Mesenchymal stem cell (in vitro differentiated cells and primary cell): ENCODE results near the gene HSP90AB1.

Source experiments
- DNase-seq: peaks from one replicate; pipeline ENCODE4 v3.0.0-alpha.2; 2013
- H2AFZ ChIP-seq: one replicate; pipeline ENCODE4 v1.6.1; 2013; ENCODE audit warnings: low read depth, mild to moderate bottlenecking, control low read depth, inconsistent platforms, low read length, moderate library complexity
- H2AK5ac ChIP-seq: 2 replicates; pipeline ENCODE4 v1.6.1; 2013; ENCODE audit warnings: low read length, moderate library complexity, mild to moderate bottlenecking, inconsistent platforms; ENCODE audit not compliant: severe bottlenecking
- H2BK120ac ChIP-seq: one replicate; pipeline ENCODE4 v1.6.1; 2013; ENCODE audit warnings: low read depth, mild to moderate bottlenecking, inconsistent platforms, low read length, moderate library complexity
- H2BK12ac ChIP-seq, 2 experiments: one replicate each; pipeline ENCODE4 v1.6.1; 2013; ENCODE audit warnings: inconsistent platforms in 2 of 2, low read length in 2 of 2, mild to moderate bottlenecking in 2 of 2, moderate library complexity in 2 of 2, control low read depth in 1 of 2
- H2BK15ac ChIP-seq: one replicate; pipeline ENCODE4 v1.6.1; 2013; ENCODE audit warnings: mild to moderate bottlenecking, low read depth, inconsistent platforms; ENCODE audit not compliant: poor library complexity, severe bottlenecking
- H2BK5ac ChIP-seq: 2 replicates; pipeline ENCODE4 v1.6.1; 2013; ENCODE audit warnings: low read depth, mild to moderate bottlenecking, low read length, control low read depth, inconsistent platforms; ENCODE audit not compliant: poor library complexity, severe bottlenecking
- H3K14ac ChIP-seq, 2 experiments: one replicate each; pipeline ENCODE4 v1.6.1; 2013; ENCODE audit warnings: inconsistent platforms in 2 of 2, low read length in 2 of 2, control low read depth in 1 of 2, mild to moderate bottlenecking in 1 of 2, moderate library complexity in 1 of 2
- H3K18ac ChIP-seq, 2 experiments: one replicate each; pipeline ENCODE4 v1.6.1; 2013; ENCODE audit warnings: inconsistent platforms in 2 of 2, low read length in 2 of 2, control low read depth in 1 of 2, low read depth in 1 of 2, mild to moderate bottlenecking in 1 of 2
- H3K23ac ChIP-seq, 2 experiments: one replicate each; pipeline ENCODE4 v1.6.1; 2013; ENCODE audit warnings: inconsistent platforms in 2 of 2, low read length in 2 of 2, mild to moderate bottlenecking in 2 of 2, moderate library complexity in 2 of 2, control low read depth in 1 of 2
- H3K27ac ChIP-seq: 2 replicates; pipeline ENCODE4 v1.5.1; 2013; ENCODE audit warnings: mild to moderate bottlenecking, moderate library complexity, low read length, control low read depth, inconsistent platforms; ENCODE audit not compliant: poor library complexity, severe bottlenecking
- H3K27me3 ChIP-seq, 2 experiments: 2 replicates each; pipeline versions ENCODE4 v1.6.1 to v1.7.0; 2013; ENCODE audit warnings: low read length in 2 of 2, mild to moderate bottlenecking in 2 of 2, moderate library complexity in 2 of 2, control low read depth in 1 of 2, inconsistent platforms in 1 of 2; ENCODE audit not compliant: control insufficient read depth in 1 of 2, insufficient read depth in 1 of 2
- H3K36me3 ChIP-seq, 2 experiments: 2 replicates each; pipeline versions ENCODE4 v1.6.1 to v1.7.0; 2013; ENCODE audit warnings: low read length in 2 of 2, control low read depth in 1 of 2, inconsistent platforms in 1 of 2, low read depth in 1 of 2, mild to moderate bottlenecking in 1 of 2; ENCODE audit not compliant: insufficient read depth in 2 of 2, control insufficient read depth in 1 of 2
- H3K4ac ChIP-seq, 2 experiments: one replicate each; pipeline ENCODE4 v1.6.1; 2013; ENCODE audit warnings: inconsistent platforms in 2 of 2, low read length in 2 of 2, mild to moderate bottlenecking in 2 of 2, moderate library complexity in 2 of 2, control low read depth in 1 of 2, low read depth in 1 of 2
- H3K4me1 ChIP-seq: 2 replicates; pipeline ENCODE4 v1.6.1; 2013; ENCODE audit warnings: low read depth, low read length, control low read depth; ENCODE audit not compliant: control insufficient read depth, insufficient read depth
- H3K4me2 ChIP-seq: 2 replicates; pipeline ENCODE4 v1.6.1; 2013; ENCODE audit warnings: low read length, mild to moderate bottlenecking, inconsistent platforms; ENCODE audit not compliant: poor library complexity, severe bottlenecking
- H3K4me3 ChIP-seq, 2 experiments: 2 replicates each; pipeline versions ENCODE4 v1.5.1 to v1.7.0; 2013; ENCODE audit warnings: low read length in 2 of 2, mild to moderate bottlenecking in 2 of 2, control low read depth in 1 of 2, low read depth in 1 of 2; ENCODE audit not compliant: insufficient read depth in 1 of 2
- H3K79me1 ChIP-seq: replicated peaks from 2 replicates; pipeline ENCODE4 v1.6.1; 2013; ENCODE audit warnings: mild to moderate bottlenecking, control low read depth, low read length, inconsistent platforms; ENCODE audit not compliant: poor library complexity, severe bottlenecking
- H3K9ac ChIP-seq: 2 replicates; pipeline ENCODE4 v1.7.0; 2013; ENCODE audit warnings: mild to moderate bottlenecking, low read length, moderate library complexity
- H3K9me3 ChIP-seq: 2 replicates; pipeline ENCODE4 v1.7.0; 2013; ENCODE audit warnings: mild to moderate bottlenecking, low read length; ENCODE audit not compliant: control insufficient read depth
- H4K8ac ChIP-seq: one replicate; pipeline ENCODE4 v1.6.1; 2013; ENCODE audit warnings: inconsistent platforms, mild to moderate bottlenecking, low read length, moderate library complexity
- H4K91ac ChIP-seq: one replicate; pipeline ENCODE4 v1.6.1; 2013; ENCODE audit warnings: mild to moderate bottlenecking, low read length, inconsistent platforms
- WGBS: methylation state at CpG from one replicate; pipeline ENCODE4 v1.1.7; 2013; ENCODE audit warnings: mixed read lengths; 5-methylcytosine and 5-hydroxymethylcytosine counted together

The HSP90AB1 gene

DNA sequence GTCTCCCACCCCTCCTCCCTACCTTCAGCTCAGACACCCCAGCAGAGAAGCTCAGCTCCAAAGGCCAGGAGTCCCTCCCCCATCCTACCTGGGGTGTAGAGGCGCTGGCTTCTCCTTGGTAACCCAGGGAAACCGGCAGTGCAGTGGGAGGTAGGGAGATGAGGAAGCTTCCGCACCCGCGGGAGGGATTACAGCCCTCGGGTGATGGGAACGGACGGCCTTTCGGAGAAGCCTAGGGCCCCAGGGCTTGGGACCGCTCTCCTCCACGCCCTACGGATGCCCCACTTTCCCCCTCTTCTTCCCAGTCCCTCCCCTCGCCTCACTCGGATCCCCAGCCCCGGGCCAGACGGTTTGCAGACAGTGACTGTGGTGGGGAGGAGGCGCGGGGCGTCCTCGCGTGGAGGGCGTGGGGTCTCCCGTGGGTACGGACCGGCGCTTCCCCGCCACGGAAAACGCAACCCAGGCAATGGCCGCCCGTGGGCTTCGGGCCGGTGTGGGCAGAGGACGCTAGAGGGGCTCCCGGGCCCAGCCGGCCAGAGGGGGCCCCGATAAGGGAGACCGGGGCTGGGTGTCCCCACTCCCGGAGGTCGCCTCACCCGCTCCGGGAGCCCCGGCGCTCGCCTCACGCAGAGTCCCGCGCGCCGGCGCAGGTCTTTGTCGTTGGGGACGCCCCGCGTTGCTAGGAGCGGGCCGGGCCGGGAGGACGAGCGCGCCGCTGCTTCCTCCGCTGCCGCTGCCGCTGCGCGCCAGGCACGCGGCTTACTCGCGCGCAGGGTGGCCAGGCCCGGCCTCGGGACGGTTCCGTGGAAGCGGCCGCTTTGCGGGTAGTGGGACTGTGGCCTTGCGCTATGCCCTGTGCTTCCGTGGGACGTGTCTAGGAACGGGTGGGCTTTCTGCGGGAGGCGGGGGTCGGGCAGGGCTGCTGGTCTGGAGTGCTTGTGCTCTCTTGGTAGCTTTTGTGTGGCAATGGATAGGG is 50.5 kb downstream of the HSP90AB1 start:
- peak overlapping the region in 1 of 2 experiments; percentile 35 for H3K18ac ChIP-seq
- H2BK120ac ChIP-seq, result no peak overlapping the region
- no peak overlapping the region for H2AFZ ChIP-seq
- no peak overlapping the region for H3K27ac ChIP-seq
- H2AK5ac ChIP-seq, result no peak overlapping the region
- DNase-seq, result peak; percentile 38
- H4K8ac ChIP-seq, result no peak overlapping the region
- peak overlapping the region in 1 of 2 experiments; percentile 86 for H3K23ac ChIP-seq
- no peaks in the 10 kb centered on the region for H3K9me3 ChIP-seq
- H3K79me1 ChIP-seq, result no peaks in the 10 kb centered on the region
- no peak overlapping the region for H2BK12ac ChIP-seq
- H3K27me3 ChIP-seq, result peaks cover 50 to 66% of the 10 kb centered on the region in 2 experiments
- peak overlapping the region; percentile 39 to 71 for H3K4me3 ChIP-seq
- no peak overlapping the region for H2BK15ac ChIP-seq
- no peak overlapping the region for H3K4ac ChIP-seq
- peaks cover 12% of the 10 kb centered on the region for H3K4me1 ChIP-seq
- WGBS, result 1% methylated on average over 71 of the region's 86 CpGs
- no peak overlapping the region for H2BK5ac ChIP-seq
- H3K9ac ChIP-seq, result peak overlapping the region; percentile 57
- H3K14ac ChIP-seq, result peak overlapping the region in 1 of 2 experiments; percentile 31
- no peak overlapping the region for H4K91ac ChIP-seq
- H3K4me2 ChIP-seq, result peak overlapping the region; percentile 73
- peaks cover 22 to 23% of the 10 kb centered on the region in 2 experiments for H3K36me3 ChIP-seq

DNA sequence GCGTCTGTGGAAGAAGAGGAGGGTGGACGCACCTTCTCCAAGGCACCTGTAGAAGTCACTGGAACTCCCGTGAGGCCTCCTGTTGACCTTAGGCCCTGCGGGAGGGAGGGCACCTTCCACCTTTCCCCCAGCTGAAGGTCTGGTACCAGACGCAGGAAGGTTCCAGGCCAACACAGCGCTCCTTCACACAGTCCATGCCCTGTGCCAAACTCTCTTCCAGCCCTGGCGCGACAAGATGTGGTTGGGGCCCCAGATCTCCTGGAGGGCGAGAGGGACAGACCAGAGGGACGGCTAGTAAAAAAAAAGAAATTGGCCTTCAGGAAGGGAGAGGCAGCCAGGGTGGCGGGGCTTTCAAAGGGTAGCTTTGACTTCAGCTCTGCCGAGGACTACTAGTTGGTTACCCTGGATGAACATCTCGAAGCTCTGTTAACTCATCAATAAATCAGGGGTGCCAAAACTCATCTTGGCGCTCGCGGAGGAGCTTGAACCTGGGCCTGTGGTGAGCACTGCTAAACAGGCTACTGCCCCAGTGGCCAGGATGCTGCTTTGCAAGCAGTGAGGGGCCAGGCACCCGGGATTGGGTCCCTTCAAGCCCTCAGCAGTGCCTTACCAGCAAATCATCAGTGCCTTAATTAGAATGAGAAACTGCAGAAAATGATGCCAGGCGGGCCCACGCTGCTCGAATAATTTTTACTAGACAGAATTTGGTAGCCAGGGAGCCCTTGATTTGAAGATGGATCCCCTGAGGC is 51.3 kb downstream of the HSP90AB1 start:
- Histone ChIP-seq H3K9ac (no peak overlapping the region), H3K4ac (no peak overlapping the region), H3K23ac (no peak overlapping the region), H4K8ac (no peak overlapping the region), H3K36me3 (peaks cover 30 to 32% of the 10 kb centered on the region in 2 experiments), H2AFZ (no peak overlapping the region), H3K4me2 (peak overlapping the region; percentile 73), H2BK12ac (no peak overlapping the region), H4K91ac (no peak overlapping the region), H3K18ac (no peak overlapping the region), H3K9me3 (no peaks in the 10 kb centered on the region), H3K4me1 (peaks cover 12% of the 10 kb centered on the region), H3K27ac (no peak overlapping the region), H2AK5ac (no peak overlapping the region), H3K79me1 (no peaks in the 10 kb centered on the region), H3K27me3 (peaks cover 45 to 58% of the 10 kb centered on the region in 2 experiments), H2BK15ac (no peak overlapping the region), H3K4me3 (peak overlapping the region in 1 of 2 experiments; percentile 71), H2BK5ac (no peak overlapping the region), H2BK120ac (no peak overlapping the region), H3K14ac (no peak overlapping the region)
- WGBS, result 50% methylated on average over 17 of the region's 20 CpGs
- DNase-seq, result no peak

DNA sequence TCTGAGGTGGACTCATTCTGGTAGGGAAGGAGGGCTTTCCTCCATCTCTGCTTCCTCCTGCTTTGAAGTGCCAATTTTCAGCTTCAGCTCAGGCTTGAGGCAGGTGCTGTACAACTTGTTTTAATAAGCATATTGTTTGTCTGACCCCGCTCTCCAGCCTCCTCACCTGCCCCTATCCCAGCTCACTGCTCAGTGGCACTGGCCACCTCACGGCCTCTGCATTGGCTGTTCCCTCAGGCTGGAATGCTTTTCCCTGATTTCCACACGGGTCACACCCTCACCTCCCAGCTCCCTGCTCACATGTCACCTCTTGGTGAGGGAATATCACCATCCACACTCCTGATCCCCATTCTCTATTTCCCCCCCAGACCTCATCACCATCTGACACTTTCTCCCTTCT is 52.0 kb downstream of the HSP90AB1 start:
- Histone ChIP-seq H3K23ac (no peak overlapping the region), H4K91ac (no peak overlapping the region), H4K8ac (no peak overlapping the region), H2BK5ac (no peak overlapping the region), H2BK15ac (no peak overlapping the region), H3K27me3 (peaks cover 45 to 52% of the 10 kb centered on the region in 2 experiments), H3K36me3 (peaks cover 37 to 38% of the 10 kb centered on the region in 2 experiments), H3K4ac (no peak overlapping the region), H2BK12ac (no peak overlapping the region), H3K9ac (no peak overlapping the region), H3K9me3 (no peaks in the 10 kb centered on the region), H2BK120ac (no peak overlapping the region), H2AFZ (no peak overlapping the region), H3K4me2 (no peak overlapping the region), H3K4me1 (peaks cover 12% of the 10 kb centered on the region), H3K4me3 (no peak overlapping the region), H3K27ac (no peak overlapping the region), H3K14ac (no peak overlapping the region), H2AK5ac (no peak overlapping the region), H3K18ac (no peak overlapping the region), H3K79me1 (no peaks in the 10 kb centered on the region)
- DNase-seq, result no peak
- 77% methylated on average over 3 of the region's 3 CpGs for WGBS
